Measurements from ENCODE around the gene CLCA4. TPM values are rescaled to one million over a fixed set of nuclear protein-coding genes. Genes with fewer than 3 reads are reported as not detected.

Gene CLCA4
- total RNA-seq, 6 donors from 2014 or later = 1.0 TPM; not detected in 5

- WGBS, 2 donors = 93 to 95% methylated on average over 4 of the region's 4 CpGs
- ATAC-seq (ENCODE audit: low FRiP score in 2 of 2) = no peak
- TF ChIP-seq POLR2A (IDR thresholded peaks at IDR 0.05) = no peak
- TF ChIP-seq CTCF (IDR thresholded peaks at IDR 0.05) = no peak
- TF ChIP-seq POLR2AphosphoS5 (IDR thresholded peaks at IDR 0.05) = no peak
- no peak for TF ChIP-seq EP300 (IDR thresholded peaks at IDR 0.05)
These were observed 72.4 kb downstream of the CLCA4 start for GRCh38 chr1:86619313-86619712.

GRCh38 chr1:86621286-86621685, 74.4 kb downstream of the CLCA4 start:
- no peaks in the 10 kb centered on the region for H3K27me3 ChIP-seq
- peaks cover 0 to 10% (median 0%) of the 10 kb centered on the region in 4 donors for H3K9me3 ChIP-seq
- DNase-seq (no peak), ATAC-seq (ENCODE audit: low FRiP score in 2 of 2) (no peak)
- no peak overlapping the region for H3K27ac ChIP-seq
- WGBS, 2 donors = 55 to 67% methylated on average over 1 of the region's 1 CpG
- no peak for TF ChIP-seq EP300 (IDR thresholded peaks at IDR 0.05)
- TF ChIP-seq CTCF (IDR thresholded peaks at IDR 0.05) = no peak
- TF ChIP-seq POLR2A (IDR thresholded peaks at IDR 0.05) = no peak
- TF ChIP-seq POLR2AphosphoS5 (IDR thresholded peaks at IDR 0.05) = no peak
- no peaks in the 10 kb centered on the region for H3K4me1 ChIP-seq
- no peak overlapping the region for H3K4me3 ChIP-seq
- no peaks in the 10 kb centered on the region for H3K36me3 ChIP-seq

More at GRCh38 chr1:86619313-86619712, 72.4 kb downstream of the CLCA4 start:
- no peak for DNase-seq
- no peak overlapping the region for H3K4me3 ChIP-seq
- H3K27ac ChIP-seq = no peak overlapping the region
- no peaks in the 10 kb centered on the region for H3K27me3 ChIP-seq
- no peaks in the 10 kb centered on the region for H3K4me1 ChIP-seq
- peaks cover 0 to 10% (median under 1%) of the 10 kb centered on the region in 4 donors for H3K9me3 ChIP-seq
- no peaks in the 10 kb centered on the region for H3K36me3 ChIP-seq

Other genes with a start within 250 kb of the CLCA4 start
- gene ODF2L, start 150.8 kb upstream of the CLCA4 start, total RNA-seq = 100 to 1,000 TPM in 2 of 6 donors, 10 to 100 TPM in 4; 22.2 to 179 (median 34.0) TPM
- gene CLCA2, start 122.9 kb upstream of the CLCA4 start, total RNA-seq = 1 to 10 TPM in 1 of 6 donors, under 1 TPM in 2, not detected in 3; 0.57 to 5.3 (median 0.61) TPM
- gene CLCA1, start 78.2 kb upstream of the CLCA4 start, total RNA-seq = under 1 TPM in 2 of 6 donors, not detected in 4; 0.11 to 0.27 TPM
- gene SH3GLB1, start 157.5 kb downstream of the CLCA4 start, total RNA-seq = 10 to 100 TPM; 23.9 to 94.6 (median 62.0) TPM

Measured in upper lobe of left lung (tissue), 6 donors.